NCI-H1930 (cell line): ENCODE measurements around the gene NBPF6.
"Not testable (repeated sequence)": the region's sequence is repeated elsewhere in the genome, so short reads cannot be mapped to it uniquely, and the experiment has no call there.

Experiments
- DNase-seq, 2 experiments: peaks; one replicate each; lab custom pipeline; 2025; lab: John Stamatoyannopoulos, UW

Gene NBPF6, protein sequence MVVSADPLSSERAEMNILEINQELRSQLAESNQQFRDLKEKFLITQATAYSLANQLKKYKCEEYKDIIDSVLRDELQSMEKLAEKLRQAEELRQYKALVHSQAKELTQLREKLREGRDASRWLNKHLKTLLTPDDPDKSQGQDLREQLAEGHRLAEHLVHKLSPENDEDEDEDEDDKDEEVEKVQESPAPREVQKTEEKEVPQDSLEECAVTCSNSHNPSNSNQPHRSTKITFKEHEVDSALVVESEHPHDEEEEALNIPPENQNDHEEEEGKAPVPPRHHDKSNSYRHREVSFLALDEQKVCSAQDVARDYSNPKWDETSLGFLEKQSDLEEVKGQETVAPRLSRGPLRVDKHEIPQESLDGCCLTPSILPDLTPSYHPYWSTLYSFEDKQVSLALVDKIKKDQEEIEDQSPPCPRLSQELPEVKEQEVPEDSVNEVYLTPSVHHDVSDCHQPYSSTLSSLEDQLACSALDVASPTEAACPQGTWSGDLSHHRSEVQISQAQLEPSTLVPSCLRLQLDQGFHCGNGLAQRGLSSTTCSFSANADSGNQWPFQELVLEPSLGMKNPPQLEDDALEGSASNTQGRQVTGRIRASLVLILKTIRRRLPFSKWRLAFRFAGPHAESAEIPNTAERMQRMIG

DNA sequence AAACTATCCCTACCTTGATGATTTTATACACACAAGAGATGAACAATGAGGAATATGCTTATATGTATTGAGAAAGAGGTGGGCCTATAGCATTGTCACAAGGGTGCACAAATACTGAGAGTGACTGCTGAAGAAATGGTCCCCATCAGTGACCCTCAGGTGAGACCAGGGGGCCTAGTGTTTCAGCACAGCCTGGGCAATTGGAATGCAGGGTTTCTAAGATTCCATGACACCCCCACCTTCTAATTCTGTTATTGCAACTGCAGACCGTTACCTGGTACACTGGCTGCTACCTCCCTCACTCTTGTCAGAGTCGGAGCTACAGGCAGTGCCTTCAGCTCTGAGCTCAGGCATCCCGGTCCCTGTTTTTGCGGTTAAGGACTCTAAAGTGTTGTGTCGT is at the start of gene NBPF6:
Gene NBPF6 (plus strand): TSS at position 301 of the 400 bp plus-strand sequence. CDS start 259 bp downstream, outside the sequence.
- DNase-seq = not testable (repeated sequence)

DNA sequence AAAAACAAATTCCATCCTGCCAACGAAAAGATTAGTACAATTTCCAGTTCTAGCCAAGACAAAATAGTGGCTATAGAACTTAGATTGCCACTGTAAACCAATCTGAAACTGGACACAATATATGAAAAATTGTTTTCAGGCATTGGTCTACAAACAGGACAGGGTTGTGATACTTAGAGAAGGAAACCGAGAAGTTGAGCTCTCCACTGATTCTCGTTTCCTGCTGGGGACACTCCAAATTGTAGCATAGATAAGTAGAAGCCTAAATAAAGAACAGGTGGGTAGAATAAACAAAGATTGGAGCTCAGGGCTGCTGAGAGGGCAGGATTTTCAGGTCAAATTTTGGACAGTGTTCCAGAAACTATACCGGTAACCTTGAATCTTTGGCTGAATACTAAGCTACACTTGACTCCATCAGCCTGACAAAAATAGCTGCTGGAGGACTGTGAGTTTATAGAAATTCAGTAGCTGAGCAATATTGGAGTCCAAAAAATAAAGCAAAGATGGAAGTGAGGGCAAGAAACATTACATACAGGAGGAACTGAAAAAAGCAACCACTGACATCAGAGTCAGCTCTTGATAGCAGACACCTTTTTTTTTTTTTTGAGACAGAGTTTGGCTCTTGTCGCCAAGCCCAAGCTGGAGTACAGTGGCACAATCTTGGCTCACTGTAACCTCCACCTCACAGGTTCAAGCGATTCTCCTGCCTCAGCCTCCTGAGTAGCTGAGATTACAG is 38.9 kb upstream of the NBPF6 start:
- not testable (repeated sequence) for DNase-seq

DNA sequence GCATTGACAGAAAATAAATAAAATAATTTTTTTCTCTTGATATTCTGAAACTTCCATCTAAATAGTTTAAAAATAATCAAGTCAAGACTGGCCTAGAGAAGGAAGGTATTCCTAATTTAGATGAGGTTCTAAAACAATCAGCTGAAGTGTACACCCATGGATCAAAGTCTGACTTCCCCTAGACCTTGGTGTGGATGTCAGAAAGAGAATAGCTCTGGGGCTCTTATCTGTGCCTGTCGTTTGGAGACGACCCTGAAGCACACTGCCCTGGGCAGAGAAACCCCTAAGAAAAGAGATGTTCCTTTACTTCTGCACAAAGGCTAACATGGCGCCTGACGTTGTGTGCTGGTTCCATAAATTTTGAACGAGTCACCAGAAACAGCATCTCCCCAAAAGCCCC is 30.0 kb upstream of the NBPF6 start:
- not testable (repeated sequence) for DNase-seq

DNA sequence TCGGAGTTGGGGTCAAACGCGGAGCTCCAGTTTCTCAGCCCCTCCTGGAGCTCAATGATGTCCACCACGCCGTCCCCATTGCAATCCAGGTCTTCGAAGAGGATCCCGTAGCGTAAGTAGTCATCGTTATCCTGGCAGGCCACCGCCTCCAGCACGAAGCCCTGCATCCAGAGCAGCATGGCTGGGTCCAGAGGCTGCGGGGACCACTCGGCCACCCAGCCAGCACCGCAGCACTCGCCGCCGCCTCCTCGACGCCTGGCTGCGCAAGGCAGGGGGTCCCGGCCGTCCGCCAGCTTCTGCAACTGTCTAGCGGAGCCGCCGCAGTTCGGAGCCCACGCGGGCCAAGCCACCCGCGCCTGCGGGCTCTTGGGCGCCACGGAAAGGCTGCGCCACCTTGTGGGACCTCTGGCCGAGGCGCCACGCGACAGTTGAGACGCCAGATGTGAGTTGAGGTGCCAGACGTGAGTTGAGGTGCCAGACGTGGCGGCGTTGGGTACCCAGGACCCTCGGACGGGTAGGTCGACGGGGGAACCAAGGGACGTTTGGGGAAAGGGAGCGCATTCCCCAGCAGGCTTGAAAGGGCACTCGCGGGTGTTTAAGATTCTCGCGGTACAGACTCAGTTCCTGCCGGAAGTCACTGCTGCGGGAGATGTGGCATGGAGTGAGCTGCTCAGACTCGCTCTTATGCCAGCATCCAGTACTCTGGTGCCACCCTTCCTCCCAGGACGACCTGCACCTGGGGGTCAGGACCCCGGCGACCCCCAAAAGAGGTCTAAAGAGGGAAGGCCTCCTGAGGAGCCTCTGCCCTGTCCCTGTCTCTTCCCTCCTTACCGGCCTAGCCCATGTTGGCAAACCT is 28.9 kb upstream of the NBPF6 start:
- not testable (repeated sequence) for DNase-seq

DNA sequence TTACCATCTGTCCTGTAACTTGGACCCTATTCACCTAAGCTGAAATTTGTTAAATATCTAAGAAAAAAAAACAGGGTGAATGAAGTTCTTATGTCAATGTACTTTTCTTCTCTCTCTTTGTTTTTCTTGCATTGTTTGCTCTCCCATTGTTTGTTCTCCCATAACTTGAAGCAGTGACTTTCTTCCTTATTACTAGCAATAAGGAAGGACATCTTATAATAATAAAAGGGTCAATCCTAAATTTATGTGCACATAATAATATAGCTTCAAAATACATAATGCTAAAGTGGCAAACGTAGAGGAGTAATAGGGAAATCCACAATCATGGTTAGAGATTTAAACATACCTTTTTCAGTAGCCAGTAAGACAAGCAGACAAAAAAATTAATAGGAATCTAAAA is 23.3 kb upstream of the NBPF6 start:
- not testable (repeated sequence) for DNase-seq

DNA sequence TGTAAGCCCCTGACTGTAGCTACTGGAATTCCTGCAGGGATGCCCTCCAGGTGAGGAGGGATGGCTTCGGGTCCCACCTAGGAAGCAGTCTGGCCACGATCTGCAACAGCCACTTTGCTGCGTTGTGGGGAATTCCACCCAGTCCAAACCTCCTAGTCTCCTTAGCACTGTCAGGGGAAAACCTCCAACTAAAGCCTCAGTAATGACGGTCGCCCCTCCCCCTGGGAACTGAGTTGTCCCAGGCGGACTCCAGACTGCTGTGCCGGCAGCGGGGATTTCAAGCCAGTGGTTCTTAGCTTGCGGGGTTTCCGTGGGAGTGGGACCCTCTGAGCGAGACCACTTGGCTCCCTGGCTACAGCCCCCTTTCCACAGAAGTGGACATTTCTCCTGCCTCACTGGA is 18.1 kb upstream of the NBPF6 start:
- not testable (repeated sequence) for DNase-seq

DNA sequence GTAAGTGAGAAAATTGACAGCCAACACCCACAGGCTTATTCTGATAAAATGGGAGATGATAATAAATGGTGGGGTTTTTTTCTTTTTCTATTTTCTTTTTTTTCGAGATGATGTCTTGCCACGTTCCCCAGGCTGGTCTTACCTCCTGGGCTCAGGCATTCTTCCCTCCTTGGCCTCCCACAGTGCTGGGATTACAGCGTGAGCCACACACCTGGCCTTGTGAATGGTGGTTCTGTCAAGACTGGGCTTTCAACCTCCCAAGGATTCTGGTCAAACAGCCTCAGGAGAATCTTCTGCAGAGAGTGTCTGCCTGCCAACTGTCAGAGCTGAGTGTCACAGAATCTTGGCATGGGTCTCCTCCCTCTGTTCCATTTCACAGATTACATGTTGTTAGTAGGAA is 16.7 kb upstream of the NBPF6 start:
- not testable (repeated sequence) for DNase-seq

DNA sequence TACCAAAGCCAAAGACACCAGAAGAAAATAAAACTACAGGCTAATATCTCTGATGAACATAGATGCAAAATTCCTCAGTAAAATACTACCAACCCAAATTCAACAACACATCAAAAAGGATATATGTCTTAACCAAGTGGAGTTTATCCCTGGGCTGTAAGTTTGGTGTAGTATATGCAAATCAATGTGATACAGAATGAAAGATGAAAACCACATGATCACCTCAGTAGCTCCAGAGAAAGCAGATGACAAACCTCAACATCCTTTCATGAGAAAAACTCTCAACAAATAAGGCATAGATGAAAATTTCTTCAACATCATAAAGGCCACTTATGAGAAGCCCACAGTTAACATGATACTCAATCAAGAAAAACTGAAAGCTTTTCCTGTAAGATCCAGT is 11.6 kb upstream of the NBPF6 start:
- DNase-seq = not testable (repeated sequence)

DNA sequence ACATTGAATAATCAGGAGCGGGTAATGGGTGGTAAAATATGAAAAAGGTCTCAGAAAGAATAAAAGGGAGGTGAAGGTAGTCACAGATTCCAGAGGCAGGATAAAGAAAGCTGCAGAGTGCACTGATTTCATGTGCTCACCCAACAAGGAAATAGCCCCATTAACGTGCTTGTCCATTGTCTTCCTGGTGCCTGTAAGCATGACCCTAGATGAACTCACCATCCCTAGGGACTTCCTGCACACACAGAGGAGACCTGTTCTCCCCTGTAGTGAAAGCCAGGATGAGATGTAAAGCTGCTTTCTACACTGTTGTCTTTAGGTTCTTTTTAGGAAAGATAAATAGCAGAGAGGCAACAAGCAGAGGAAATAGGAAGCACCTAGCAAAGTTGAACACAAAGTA is 4.4 kb downstream of the NBPF6 start:
- DNase-seq = not testable (repeated sequence)

DNA sequence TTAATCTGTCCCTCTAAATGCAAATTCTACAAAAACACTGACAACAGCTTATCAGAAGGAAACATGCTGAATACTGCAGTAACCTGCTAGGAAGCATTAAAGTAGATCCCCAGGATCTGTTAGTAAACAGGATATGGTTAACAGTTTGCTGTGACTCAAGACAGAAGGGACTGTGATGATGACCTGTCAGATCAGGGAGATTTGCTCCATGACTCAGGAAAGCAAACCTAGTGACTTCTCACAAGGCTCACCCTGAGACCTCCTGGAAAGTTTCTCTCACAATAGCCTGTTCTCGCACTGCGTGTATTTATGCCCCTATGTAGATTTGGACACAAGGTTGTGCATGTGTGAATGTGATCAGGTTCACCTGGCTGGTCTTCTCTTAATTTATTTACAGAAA is 8.5 kb downstream of the NBPF6 start:
- DNase-seq = not testable (repeated sequence)

DNA sequence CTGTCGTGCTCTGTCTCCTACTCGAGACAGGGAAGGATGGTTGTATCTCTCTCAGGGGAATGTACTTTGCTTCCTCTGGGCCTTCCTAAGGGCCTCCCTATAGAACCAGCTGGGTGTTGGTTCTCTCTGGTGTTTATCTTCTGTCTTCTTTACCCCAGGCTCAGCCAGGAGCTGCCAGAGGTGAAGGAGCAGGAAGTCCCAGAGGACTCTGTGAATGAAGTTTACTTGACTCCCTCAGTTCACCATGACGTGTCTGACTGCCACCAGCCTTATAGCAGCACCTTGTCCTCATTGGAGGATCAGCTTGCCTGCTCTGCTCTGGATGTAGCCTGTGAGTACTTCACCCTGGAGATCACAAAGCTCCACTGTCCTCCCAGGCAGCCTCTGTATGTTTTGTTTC is 11.6 kb downstream of the NBPF6 start:
- DNase-seq = not testable (repeated sequence)

DNA sequence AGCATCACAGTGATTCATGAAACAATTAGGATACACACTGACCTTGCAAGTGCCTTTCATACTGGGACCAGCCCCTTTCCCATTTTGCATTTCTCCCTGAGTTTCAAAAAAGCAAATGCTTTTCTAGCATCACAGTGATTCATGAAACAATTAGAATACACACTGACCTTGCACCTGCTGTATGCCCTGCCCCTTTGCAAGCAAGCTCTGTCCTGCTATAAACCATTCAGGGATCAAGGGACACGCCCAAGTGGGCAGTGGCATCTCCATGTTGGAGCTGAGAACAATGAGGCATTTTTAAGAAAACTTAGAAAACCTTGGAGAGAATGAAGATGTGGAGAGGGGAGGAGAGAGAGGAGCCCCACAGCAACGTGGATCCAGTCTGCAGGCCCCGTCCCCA is 13.8 kb downstream of the NBPF6 start:
- not testable (repeated sequence) for DNase-seq

DNA sequence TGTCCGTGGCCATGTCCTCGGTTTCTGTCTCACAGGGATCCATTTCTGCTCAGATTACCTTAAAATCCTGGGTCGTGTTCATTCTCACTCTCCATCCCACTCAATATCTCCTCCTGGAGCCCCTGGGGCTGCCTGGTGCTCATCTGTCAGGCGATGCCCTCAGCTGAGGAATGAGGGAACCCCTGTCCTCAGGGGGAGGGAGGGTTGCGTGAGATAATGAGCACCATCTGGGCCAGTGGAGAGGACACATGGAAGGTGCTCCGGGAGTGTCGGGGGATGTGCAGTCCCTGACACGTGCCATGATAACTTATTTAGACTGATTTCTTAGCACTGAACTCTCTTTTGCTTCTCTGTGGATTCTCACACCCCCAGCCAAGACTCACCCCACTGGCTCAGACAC is 16.0 kb downstream of the NBPF6 start:
- not testable (repeated sequence) for DNase-seq

DNA sequence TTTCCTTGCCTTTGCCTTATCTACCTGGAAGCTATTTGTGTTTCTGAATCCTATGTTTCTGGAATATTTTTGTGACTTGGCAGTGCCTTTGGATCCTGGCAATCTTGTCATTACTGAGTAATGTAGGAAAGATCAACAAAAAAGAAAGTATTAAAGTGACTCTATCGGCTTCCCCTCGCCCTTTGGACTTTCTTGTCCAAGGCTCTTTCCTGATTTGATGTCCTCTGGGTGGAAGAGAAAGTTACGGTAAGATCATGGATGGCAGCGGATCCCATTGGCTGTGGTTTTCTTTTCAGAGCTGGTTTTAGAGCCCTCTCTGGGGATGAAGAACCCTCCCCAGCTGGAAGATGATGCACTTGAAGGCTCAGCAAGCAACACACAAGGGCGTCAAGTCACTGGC is 17.0 kb downstream of the NBPF6 start:
- DNase-seq = not testable (repeated sequence)

DNA sequence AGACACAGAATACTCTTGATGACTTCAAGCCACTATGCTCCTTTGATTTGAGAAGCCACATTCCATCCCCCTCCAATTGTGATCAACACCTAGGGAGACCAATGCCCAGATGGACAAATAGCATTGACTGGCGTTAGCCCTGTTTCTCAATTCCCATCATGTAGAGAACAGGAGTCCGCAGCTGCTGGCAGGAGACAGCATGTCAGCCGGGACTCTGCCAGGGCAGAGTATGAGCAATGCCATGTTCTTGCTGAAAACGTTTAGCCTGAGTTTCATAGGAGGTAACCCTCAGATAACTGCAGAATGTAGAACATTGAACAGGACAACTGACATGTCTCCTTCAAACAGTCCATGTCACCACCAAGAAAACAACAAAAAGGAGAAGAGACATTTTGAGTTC is 20.6 kb downstream of the NBPF6 start:
- not testable (repeated sequence) for DNase-seq

DNA sequence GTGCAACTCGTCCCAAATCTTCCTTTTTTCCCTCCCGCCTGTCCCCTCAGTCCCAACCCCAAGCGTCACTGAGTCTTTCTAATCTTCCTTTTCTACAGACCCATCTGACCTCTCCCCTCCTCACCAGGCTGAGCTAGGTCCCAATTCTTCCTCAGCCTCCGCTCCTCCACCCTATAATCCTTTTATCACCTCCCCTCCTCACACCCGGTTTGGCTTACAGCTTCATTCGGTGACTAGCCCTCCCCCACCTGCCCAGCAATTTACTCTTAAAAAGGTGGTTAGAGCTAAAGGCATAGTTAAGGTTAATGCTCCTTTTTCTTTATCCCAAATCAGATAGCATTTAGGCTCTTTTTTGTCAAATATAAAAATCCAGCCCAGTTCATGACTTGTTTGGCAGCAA is 24.4 kb downstream of the NBPF6 start:
- DNase-seq = not testable (repeated sequence)

DNA sequence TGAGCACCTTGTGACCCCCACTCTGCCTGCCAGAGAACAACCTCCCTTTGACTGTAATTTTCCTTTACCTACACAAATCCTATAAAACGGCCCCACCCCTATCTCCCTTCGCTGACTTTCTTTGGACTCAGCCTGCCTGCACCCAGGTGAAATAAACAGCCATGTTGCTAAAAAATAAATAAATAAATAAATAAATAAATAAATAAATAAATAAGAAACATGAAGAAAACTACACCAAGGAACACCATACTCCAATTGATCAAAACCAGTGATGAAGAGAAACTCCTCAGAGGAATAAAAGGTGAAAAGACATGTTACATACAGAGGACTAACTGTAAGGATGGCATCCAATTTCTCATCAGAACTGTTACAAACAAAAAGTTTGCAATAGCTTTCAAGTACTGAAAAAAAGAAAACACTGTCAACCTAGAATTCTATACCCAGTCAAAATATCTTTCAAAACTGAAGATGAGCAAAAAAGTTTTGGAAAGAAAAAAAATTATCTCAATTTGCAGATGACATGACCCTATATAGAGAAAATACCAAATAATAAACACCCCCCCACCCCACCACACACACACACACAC is 28.4 kb downstream of the NBPF6 start:
- no peak for DNase-seq

DNA sequence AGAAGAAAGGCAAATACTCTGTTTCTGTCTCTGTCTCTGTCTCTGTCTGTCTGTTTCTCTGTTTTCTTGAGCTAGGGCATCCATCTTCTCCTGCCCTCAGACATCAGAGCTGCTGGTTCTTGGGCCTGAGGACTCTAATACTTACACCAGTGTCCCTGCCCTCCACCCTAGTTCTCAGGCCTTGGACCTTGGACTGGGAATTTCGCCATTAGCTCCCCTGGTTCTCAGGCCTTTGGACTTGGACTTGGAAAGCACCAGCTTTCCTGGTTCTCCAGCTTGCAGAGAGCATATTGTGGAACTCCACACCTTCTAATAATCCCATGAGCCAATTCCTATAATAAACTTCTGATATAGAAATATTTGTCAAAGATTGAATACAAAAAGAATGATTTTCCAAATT is 32.6 kb downstream of the NBPF6 start:
- DNase-seq = no peak

DNA sequence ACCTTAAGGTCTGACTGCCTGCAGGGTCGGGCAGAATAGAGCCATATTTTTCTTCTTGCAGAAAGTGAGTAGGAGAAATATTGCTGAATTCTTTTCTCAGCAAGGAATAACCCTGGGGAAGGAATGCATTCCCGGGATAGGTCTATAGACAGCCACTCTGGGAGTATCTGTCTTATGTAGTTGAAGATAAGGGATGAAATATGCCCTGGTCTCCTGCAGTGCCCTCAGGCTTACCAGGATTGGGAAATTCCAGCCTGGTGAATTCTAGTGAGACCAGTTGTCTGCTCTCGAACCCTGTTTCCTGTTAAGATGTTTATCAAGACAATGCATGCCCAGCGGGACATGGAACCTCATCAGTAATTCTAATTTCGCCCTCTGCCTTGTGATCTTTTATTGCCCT is 35.8 kb downstream of the NBPF6 start:
- DNase-seq = not testable (repeated sequence)

DNA sequence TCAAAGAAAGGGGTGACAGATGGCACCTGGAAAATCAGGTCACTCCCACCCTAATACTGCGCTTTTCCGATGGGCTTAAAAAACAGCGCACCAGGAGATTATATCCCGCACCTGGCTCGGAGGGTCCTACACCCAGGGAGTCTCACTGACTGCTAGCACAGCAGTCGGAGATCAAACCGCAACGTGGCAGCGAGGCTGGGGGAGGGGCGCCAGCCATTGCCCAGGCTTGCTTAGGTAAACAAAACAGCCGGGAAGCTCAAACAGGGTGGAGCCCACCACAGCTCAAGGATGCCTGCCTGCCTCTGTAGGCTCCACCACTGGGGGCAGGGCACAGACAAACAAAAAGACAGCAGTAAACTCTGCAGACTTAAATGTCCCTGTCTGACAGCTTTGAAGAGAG is 36.6 kb downstream of the NBPF6 start:
- not testable (repeated sequence) for DNase-seq

DNA sequence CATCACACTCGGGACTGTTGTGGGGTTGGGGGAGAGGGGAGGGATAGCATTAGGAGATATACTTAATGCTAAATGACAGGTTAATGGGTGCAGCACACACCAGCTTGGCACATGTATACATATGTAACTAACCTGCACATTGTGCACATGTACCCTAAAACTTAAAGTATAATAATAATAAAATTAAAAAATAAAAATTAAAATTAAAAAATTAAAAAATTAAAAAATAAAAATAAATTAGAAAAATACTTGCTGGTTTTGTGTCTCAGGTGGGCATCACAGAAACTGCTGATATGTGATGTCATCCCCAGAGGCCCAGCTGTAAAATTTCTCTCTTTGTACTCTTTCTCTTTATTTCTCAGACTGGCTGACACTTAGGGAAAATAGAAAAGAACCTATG is 44.9 kb downstream of the NBPF6 start:
- not testable (repeated sequence) for DNase-seq
